Skeletal muscle cell (primary cell): ENCODE measurements around the gene USP40.
"Not testable (repeated sequence)": the region's sequence is repeated elsewhere in the genome, so short reads cannot be mapped to it uniquely, and the experiment has no call there.

Experiments used
- DNase-seq: peaks from one replicate; pipeline ENCODE4 v3.0.0-alpha.2; 2010; ENCODE audit warnings: low read depth
- H3K4me3 ChIP-seq: 2 replicates; pipeline ENCODE4 v1.5.1; 2011; ENCODE audit warnings: low read depth, mild to moderate bottlenecking, control low read depth, low read length, moderate library complexity

Gene USP40

GRCh38 chr2:233566141-233566956 is at the start of gene USP40:
Gene USP40, minus strand, starts transcription at chr2:233566782. Its CDS starts 1,228 bp downstream, at chr2:233565554.
- peak; percentile 82 for DNase-seq
- H3K4me3 ChIP-seq: peak within 1 kb of the TSS; percentile 89

GRCh38 chr2:233611284-233611683 is 44.7 kb upstream of the USP40 start:
- no peak for DNase-seq
- no peak overlapping the region for H3K4me3 ChIP-seq

- H3K4me3 ChIP-seq: no peak overlapping the region
- DNase-seq: no peak
These were observed 39.1 kb upstream of the USP40 start for GRCh38 chr2:233605680-233606079.

- no peak for DNase-seq
- no peak overlapping the region for H3K4me3 ChIP-seq
These were observed 38.2 kb upstream of the USP40 start for GRCh38 chr2:233604826-233605225.

- DNase-seq: no peak
- no peak overlapping the region for H3K4me3 ChIP-seq
These were observed 36.9 kb upstream of the USP40 start for GRCh38 chr2:233603520-233603919.

- no peak overlapping the region for H3K4me3 ChIP-seq
- no peak for DNase-seq
These were observed 35.5 kb upstream of the USP40 start for GRCh38 chr2:233602076-233602475.

GRCh38 chr2:233600386-233600785 is 33.8 kb upstream of the USP40 start:
- no peak for DNase-seq
- H3K4me3 ChIP-seq: no peak overlapping the region

- H3K4me3 ChIP-seq: no peak overlapping the region
- DNase-seq: no peak
These were observed 32.4 kb upstream of the USP40 start for GRCh38 chr2:233598952-233599351.

- no peak overlapping the region for H3K4me3 ChIP-seq
These were observed 30.9 kb upstream of the USP40 start for GRCh38 chr2:233597522-233597921.

GRCh38 chr2:233593201-233593600 is 26.6 kb upstream of the USP40 start:
- no peak for DNase-seq
- H3K4me3 ChIP-seq: no peak overlapping the region

More at GRCh38 chr2:233597522-233597921, 30.9 kb upstream of the USP40 start:
- DNase-seq: no peak

GRCh38 chr2:233592706-233593105 is 26.1 kb upstream of the USP40 start:
- not testable (repeated sequence) for H3K4me3 ChIP-seq, DNase-seq

- H3K4me3 ChIP-seq: no peak overlapping the region
- DNase-seq: no peak
These were observed 21.8 kb upstream of the USP40 start for GRCh38 chr2:233588400-233588799.

GRCh38 chr2:233584210-233584609 is 17.6 kb upstream of the USP40 start:
- no peak for DNase-seq
- H3K4me3 ChIP-seq: no peak overlapping the region

GRCh38 chr2:233583217-233583965 is 16.8 kb upstream of the USP40 start:
- not testable (repeated sequence) for H3K4me3 ChIP-seq, DNase-seq

GRCh38 chr2:233577341-233577740 is 10.8 kb upstream of the USP40 start:
- not testable (repeated sequence) for H3K4me3 ChIP-seq, DNase-seq

GRCh38 chr2:233572468-233572867 is 5.9 kb upstream of the USP40 start:
- no peak for DNase-seq
- H3K4me3 ChIP-seq: no peak overlapping the region

GRCh38 chr2:233571462-233571861 is 4.9 kb upstream of the USP40 start:
- no peak overlapping the region for H3K4me3 ChIP-seq
- DNase-seq: no peak

- H3K4me3 ChIP-seq: no peak overlapping the region
- no peak for DNase-seq
These were observed 4.4 kb upstream of the USP40 start for GRCh38 chr2:233571001-233571400.

GRCh38 chr2:233565685-233566140 is 869 bp downstream of the USP40 start:
- no peak for DNase-seq
- peak overlapping the region; percentile 89 for H3K4me3 ChIP-seq

- DNase-seq: no peak
- H3K4me3 ChIP-seq: no peak overlapping the region
These were observed 2.7 kb downstream of the USP40 start for GRCh38 chr2:233563663-233564430.
